ENCODE results near the gene OR5D14. TPM values are rescaled to one million over a fixed set of nuclear protein-coding genes. Genes with fewer than 3 reads are reported as not detected.

Gene OR5D14
- not detected in 2 replicates for total RNA-seq

GRCh38 chr11:55795256-55795655, at the start of gene OR5D14:
Gene OR5D14 (plus strand): TSS chr11:55795556. CDS start chr11:55795556, 0 bp downstream.

GRCh38 chr11:55773138-55773537, 22.2 kb upstream of the OR5D14 start, which contains the start of gene OR5D13:
Gene OR5D13 (plus strand): TSS chr11:55773438. CDS start chr11:55773438, 0 bp downstream.

DNA sequence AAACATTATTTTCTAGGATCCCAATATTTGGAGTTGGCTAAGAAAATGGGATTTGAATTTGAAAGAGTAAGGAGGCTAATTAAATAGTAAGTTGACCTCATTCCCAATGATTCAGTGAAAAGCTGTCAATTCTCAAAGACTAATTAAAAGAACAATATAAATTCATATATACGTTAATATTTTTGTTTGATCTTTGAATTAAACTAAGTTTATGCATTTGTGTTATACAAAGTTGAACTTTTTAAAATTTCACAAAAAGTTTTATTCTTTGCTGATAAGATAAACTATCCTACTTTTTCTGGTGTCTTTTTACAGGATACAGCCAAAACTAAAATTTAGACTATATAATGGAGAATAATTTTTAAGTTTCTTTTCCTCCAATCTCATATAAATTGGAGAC, 15.7 kb downstream of the OR5D14 start, which contains the start of gene OR5L1:
OR5L1 (plus strand) TSS at position 301 of the 400 bp plus-strand sequence. CDS start 100 bp downstream, outside the sequence.

GRCh38 chr11:55819330-55819729, 24.0 kb downstream of the OR5D14 start, which contains the start of gene OR5D18:
Gene OR5D18 (plus strand): TSS chr11:55819630. CDS start chr11:55819630, 0 bp downstream.

GRCh38 chr11:55826919-55827318, 31.6 kb downstream of the OR5D14 start, which contains the start of gene OR5L2:
Gene OR5L2 (plus strand): TSS chr11:55827219. CDS start chr11:55827219, 0 bp downstream.

DNA sequence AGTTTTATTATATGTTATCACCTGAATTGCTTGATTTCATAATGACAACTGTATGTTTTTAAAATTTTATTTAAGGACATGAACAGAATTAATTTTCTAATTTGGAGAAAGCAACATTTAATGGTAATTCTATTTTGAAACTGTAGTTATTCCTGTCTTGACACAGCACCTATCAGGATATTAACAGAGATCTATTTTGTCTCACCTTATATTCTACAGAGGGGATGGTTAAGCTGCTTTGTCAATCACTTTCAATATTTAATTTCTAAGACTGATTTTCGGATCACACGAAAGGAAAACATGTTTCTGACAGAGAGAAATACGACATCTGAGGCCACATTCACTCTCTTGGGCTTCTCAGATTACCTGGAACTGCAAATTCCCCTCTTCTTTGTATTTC, 43.1 kb downstream of the OR5D14 start, which contains the start of gene OR5D16:
OR5D16 (plus strand) TSS at position 301 of the 400 bp plus-strand sequence; CDS start at position 301, 0 bp downstream.

Other genes with a start within 250 kb of the OR5D14 start
- not detected in 2 replicates for gene OR4C15, start 241.1 kb upstream of the OR5D14 start, total RNA-seq
- gene OR4C16, start 223.4 kb upstream of the OR5D14 start, total RNA-seq = not detected in 2 replicates
- not detected in 2 replicates for gene OR4C11, start 187.9 kb upstream of the OR5D14 start, total RNA-seq
- not detected in 2 replicates for gene OR4P4, start 160.4 kb upstream of the OR5D14 start, total RNA-seq
- not detected in 2 replicates for gene OR4S2, start 147.2 kb upstream of the OR5D14 start, total RNA-seq
- gene OR4C6, start 133.4 kb upstream of the OR5D14 start, total RNA-seq = not detected in 2 replicates
- not detected in 2 replicates for gene OR5D13, start 22.1 kb upstream of the OR5D14 start, total RNA-seq
- not detected in 2 replicates for gene OR5L1, start 15.8 kb downstream of the OR5D14 start, total RNA-seq
- gene OR5D18, start 24.1 kb downstream of the OR5D14 start, total RNA-seq = not detected in 2 replicates
- not detected in 2 replicates for gene OR5L2, start 31.7 kb downstream of the OR5D14 start, total RNA-seq
- gene OR5D16, start 43.2 kb downstream of the OR5D14 start, total RNA-seq = not detected in 2 replicates
- not detected in 2 replicates for gene TRIM51, start 87.7 kb downstream of the OR5D14 start, total RNA-seq
- not detected in 2 replicates for gene OR5W2, start 119.0 kb downstream of the OR5D14 start, total RNA-seq
- gene OR5I1, start 140.8 kb downstream of the OR5D14 start, total RNA-seq = not detected in 2 replicates
- gene OR10AG1, start 174.4 kb downstream of the OR5D14 start, total RNA-seq = not detected in 2 replicates
- gene OR5F1, start 199.1 kb downstream of the OR5D14 start, total RNA-seq = not detected in 2 replicates
- not detected in 2 replicates for gene OR5AS1, start 232.1 kb downstream of the OR5D14 start, total RNA-seq